GM10266 (cell line): Measurements from ENCODE around the gene PALM2AKAP2.

Experiments used
- DNase-seq: peaks from one replicate; pipeline ENCODE4 v3.0.0; 2012; ENCODE audit errors: extremely low spot score
- TF ChIP-seq, protein P1 (sequence below): IDR thresholded peaks from 2 replicates; pipeline ENCODE4 v1.5.1; 2012; ENCODE audit warnings: mild to moderate bottlenecking, low read depth; ENCODE audit not compliant: control insufficient read depth, insufficient read depth; ENCODE audit errors: missing control alignments

Gene PALM2AKAP2

DNA sequence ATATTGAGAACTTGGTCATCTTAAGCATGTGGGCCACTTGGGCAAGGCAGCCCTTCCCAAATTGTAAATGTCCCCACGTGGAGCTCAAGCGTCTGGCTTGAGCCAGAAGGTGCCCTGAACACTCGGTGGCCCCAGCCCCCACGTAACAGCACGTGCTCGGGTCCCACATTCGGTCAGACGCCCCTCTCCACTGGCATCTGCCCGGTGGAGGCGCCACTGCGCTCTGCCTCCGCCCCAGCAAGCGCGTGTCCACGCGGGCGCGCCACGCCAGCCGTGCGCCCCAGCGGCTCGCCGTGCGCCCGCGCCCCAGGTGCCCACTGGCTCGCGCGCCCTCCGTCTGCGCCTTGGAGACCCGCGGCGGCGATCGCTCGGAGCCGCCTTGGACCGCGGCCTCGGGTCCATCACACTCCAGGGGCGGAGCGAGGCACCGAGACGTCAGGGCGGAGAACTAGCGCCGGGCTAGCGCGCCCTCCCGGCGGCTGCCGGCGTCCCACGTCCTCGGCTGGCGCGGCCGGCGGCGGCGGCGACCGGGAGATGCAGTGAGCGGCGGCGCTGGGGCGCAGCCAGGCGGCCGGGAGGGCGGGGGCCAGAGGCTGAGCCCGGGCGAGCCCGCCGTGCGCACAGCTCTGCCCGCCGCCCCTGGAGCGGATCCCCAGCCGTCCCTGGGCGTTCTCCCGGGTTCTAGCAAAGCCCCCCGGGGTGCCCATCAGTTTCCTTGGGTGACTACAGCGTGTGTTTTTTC, at the start of gene PALM2AKAP2:
PALM2AKAP2 (plus strand) TSS at position 488 of the 742 bp plus-strand sequence. CDS start 291 bp downstream, outside the sequence.
- TF ChIP-seq, protein P1, sequence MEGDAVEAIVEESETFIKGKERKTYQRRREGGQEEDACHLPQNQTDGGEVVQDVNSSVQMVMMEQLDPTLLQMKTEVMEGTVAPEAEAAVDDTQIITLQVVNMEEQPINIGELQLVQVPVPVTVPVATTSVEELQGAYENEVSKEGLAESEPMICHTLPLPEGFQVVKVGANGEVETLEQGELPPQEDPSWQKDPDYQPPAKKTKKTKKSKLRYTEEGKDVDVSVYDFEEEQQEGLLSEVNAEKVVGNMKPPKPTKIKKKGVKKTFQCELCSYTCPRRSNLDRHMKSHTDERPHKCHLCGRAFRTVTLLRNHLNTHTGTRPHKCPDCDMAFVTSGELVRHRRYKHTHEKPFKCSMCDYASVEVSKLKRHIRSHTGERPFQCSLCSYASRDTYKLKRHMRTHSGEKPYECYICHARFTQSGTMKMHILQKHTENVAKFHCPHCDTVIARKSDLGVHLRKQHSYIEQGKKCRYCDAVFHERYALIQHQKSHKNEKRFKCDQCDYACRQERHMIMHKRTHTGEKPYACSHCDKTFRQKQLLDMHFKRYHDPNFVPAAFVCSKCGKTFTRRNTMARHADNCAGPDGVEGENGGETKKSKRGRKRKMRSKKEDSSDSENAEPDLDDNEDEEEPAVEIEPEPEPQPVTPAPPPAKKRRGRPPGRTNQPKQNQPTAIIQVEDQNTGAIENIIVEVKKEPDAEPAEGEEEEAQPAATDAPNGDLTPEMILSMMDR, result no peak
- DNase-seq, result no peak

DNA sequence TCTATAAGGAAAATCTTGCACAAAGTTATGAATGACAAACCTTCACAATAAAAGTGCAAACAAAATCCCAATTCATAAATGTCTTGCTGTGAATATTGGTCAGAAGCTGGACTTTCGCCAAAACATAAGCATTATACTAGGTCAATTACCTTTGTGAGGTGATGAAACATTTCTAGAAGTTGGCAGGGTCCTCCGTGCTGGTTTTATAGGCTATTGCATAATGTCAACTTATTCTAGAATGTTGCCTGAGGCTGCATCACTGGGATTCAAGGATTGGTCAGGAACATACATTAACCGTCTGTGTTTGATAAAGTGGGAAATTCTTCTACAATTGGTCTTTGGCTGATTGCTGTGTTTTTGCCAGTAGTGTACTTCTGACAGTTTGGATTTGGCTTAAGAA, 49.8 kb upstream of the PALM2AKAP2 start:
- DNase-seq, result no peak
- TF ChIP-seq, protein P1, result no peak

DNA sequence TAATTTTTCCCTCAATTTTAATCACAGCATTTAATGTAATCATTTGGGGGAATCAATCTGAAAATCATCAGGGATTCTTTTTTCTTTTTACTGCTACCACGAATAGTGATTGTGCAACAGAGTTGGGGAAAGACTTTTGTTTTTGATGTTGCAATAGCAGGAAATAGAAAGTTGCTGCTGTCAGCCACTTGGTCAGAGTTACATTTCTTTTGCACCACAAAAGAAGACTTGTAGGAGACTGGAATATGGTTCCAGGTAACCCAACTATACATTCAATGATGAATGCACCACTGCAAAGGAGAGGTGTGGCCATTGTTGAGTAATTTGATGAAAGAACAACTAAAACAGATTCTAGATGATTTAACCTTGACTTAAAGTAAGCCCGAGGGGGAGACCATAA, 46.3 kb upstream of the PALM2AKAP2 start:
- TF ChIP-seq, protein P1, result no peak
- no peak for DNase-seq

DNA sequence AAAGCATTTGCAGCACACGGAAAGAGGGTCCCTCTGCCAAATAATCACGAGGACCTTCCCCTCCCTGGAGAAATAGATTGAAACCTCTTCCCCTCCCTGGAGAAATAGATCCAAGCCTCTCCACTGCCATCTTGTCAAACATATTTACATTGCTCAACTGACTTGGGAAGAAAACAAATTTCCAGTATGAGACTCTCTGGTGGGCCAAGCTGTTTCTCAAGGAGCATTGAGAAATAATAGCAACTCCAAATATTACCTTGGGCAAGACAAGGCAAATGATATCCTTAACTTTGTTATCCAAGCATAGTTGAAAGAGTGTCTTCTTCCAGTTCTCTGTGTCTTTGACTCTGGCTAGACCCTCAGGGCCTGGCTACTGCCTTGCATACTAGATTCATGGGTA, 45.2 kb upstream of the PALM2AKAP2 start:
- DNase-seq, result no peak
- TF ChIP-seq, protein P1, result no peak

DNA sequence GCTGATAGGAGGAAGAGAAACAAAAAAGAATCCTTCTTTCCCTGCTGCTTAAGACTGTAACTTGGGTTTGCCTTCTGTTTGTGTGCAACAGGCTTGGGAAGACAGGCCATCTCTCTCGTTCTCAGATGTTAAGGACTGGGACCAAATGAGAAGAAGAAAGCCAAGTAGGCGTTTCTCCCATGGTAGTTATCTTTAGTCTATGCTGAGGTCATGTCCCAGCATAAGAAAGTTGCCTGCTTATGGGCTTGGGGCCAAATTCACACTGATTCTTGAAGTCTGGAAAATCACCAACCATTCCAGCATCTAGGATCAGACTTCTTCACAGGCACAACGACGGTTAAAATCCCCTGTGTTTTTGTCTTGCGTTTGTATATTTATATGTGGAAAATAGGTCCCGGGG, 44.2 kb upstream of the PALM2AKAP2 start:
- TF ChIP-seq, protein P1, result no peak
- no peak for DNase-seq

DNA sequence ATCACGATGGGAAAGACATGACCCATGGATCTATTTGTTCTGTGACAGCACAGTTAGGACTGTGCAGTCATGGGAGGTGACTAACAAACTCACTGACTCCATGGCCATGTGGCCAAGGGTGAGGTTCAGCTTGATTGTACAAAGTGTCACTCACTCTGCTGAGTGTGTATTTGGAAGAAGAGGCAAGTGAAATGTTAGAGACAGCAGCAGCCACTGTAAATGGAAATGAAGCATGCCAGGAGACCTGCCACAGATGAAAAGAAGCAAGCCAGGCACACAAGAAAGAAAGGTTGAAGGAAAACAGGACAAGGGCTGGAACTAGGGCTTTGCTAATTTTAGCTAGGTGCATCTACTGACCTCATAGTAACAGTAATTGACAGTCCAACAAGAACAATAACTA, 42.7 kb upstream of the PALM2AKAP2 start:
- no peak for DNase-seq
- TF ChIP-seq, protein P1, result no peak

DNA sequence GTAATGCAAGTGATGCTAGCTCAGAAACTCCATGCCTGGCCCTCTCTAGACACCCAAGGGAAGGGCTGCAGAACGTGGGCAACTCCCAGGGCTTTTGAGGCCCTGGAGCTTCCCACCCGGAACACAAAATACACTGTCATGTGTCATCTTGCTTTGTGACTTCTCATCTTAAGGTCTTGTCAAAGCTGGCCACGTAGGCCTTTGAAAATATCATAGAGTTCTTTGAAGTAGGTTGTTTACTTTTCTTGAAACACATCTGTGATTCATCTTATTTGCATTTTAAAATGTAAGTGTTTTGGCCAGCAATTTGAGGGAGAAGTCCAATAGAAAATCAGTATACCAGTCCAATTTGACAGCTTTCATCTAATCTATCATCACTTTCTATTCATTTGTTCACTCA, 40.2 kb upstream of the PALM2AKAP2 start:
- TF ChIP-seq, protein P1, result no peak
- DNase-seq, result no peak
